Measurements from ENCODE around the gene MED9. TPM values are rescaled to one million over a fixed set of nuclear protein-coding genes. Genes with fewer than 3 reads are reported as not detected.

MED9 gene
- total and polyA plus RNA-seq, 9 of the 15 experiments (the other 6 are each of a cell fraction or from before 2014, with no cell fraction given) = 2.2 to 15.8 (median 12.7) TPM

DNA sequence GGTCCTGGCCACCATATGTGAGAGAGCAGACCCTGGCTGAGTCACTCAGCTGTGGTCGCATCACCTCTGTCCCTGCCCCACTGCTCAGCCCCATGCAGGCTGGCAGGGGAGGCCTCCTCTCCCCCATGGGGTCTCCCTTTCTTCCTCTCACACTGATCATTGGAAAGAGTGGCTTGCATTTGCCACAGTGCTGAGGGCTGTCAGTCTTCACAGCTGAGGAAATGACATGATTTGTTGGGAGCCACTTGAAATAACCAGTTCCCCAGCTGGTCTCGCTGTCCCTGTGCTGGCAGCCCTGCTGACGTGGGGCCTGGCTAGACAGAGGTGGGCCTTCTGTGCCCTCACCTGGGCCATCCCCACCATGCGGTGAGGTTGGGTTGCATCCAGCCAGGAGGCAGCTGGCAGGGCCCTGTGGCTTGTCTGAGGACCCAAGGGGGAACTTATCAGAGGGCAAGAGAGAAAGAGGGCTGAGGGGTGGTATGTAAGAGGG, 30.1 kb upstream of the MED9 start (continued):
- TF ChIP-seq, protein P1, sequence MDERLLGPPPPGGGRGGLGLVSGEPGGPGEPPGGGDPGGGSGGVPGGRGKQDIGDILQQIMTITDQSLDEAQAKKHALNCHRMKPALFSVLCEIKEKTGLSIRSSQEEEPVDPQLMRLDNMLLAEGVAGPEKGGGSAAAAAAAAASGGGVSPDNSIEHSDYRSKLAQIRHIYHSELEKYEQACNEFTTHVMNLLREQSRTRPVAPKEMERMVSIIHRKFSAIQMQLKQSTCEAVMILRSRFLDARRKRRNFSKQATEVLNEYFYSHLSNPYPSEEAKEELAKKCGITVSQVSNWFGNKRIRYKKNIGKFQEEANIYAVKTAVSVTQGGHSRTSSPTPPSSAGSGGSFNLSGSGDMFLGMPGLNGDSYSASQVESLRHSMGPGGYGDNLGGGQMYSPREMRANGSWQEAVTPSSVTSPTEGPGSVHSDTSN (CRISPR knock-in tag; IDR thresholded peaks at IDR 0.05; ENCODE audit: low read depth) = no peak
- TF ChIP-seq, protein P1 (tag; conservative IDR thresholded peaks at IDR 0.05; ENCODE audit: low read depth) = no peak
- TF ChIP-seq DDX20 (tag; IDR thresholded peaks at IDR 0.05; ENCODE audit: low read depth) (no peak), ZNF12 (CRISPR knock-in tag; IDR thresholded peaks at IDR 0.05) (no peak), HDAC2 (IDR thresholded peaks at IDR 0.05) (no peak), JUN (IDR thresholded peaks at IDR 0.05; ENCODE audit: borderline replicate concordance, low read depth, low read length) (no peak), JUN (CRISPR knock-in tag; IDR thresholded peaks at IDR 0.05; ENCODE audit: borderline replicate concordance) (no peak), FOXK2 (conservative IDR thresholded peaks at IDR 0.05 in 1 of 2, IDR thresholded peaks at IDR 0.05 in 1 of 2; ENCODE audit: low read depth in 2 of 2) (no peak), PYGO2 (tag; IDR thresholded peaks at IDR 0.05) (no peak)
- TF ChIP-seq, protein P2, sequence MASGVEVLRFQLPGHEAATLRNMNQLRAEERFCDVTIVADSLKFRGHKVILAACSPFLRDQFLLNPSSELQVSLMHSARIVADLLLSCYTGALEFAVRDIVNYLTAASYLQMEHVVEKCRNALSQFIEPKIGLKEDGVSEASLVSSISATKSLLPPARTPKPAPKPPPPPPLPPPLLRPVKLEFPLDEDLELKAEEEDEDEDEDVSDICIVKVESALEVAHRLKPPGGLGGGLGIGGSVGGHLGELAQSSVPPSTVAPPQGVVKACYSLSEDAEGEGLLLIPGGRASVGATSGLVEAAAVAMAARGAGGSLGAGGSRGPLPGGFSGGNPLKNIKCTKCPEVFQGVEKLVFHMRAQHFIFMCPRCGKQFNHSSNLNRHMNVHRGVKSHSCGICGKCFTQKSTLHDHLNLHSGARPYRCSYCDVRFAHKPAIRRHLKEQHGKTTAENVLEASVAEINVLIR (CRISPR knock-in tag; IDR thresholded peaks at IDR 0.05) = no peak
- TF ChIP-seq, protein P3, sequence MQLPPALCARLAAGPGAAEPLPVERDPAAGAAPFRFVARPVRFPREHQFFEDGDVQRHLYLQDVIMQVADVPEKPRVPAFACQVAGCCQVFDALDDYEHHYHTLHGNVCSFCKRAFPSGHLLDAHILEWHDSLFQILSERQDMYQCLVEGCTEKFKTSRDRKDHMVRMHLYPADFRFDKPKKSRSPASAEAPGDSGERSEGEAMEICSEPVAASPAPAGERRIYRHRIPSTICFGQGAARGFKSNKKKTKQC (CRISPR knock-in tag; IDR thresholded peaks at IDR 0.05) = no peak
- TF ChIP-seq, protein P4, sequence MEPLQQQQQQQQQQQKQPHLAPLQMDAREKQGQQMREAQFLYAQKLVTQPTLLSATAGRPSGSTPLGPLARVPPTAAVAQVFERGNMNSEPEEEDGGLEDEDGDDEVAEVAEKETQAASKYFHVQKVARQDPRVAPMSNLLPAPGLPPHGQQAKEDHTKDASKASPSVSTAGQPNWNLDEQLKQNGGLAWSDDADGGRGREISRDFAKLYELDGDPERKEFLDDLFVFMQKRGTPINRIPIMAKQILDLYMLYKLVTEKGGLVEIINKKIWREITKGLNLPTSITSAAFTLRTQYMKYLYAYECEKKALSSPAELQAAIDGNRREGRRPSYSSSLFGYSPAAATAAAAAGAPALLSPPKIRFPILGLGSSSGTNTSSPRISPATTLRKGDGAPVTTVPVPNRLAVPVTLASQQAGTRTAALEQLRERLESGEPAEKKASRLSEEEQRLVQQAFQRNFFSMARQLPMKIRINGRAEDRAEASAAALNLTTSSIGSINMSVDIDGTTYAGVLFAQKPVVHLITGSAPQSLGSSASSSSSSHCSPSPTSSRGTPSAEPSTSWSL (CRISPR knock-in tag; IDR thresholded peaks at IDR 0.05; ENCODE audit: borderline replicate concordance) = no peak
- TF ChIP-seq, protein P5, sequence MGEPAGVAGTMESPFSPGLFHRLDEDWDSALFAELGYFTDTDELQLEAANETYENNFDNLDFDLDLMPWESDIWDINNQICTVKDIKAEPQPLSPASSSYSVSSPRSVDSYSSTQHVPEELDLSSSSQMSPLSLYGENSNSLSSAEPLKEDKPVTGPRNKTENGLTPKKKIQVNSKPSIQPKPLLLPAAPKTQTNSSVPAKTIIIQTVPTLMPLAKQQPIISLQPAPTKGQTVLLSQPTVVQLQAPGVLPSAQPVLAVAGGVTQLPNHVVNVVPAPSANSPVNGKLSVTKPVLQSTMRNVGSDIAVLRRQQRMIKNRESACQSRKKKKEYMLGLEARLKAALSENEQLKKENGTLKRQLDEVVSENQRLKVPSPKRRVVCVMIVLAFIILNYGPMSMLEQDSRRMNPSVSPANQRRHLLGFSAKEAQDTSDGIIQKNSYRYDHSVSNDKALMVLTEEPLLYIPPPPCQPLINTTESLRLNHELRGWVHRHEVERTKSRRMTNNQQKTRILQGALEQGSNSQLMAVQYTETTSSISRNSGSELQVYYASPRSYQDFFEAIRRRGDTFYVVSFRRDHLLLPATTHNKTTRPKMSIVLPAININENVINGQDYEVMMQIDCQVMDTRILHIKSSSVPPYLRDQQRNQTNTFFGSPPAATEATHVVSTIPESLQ (CRISPR knock-in tag; IDR thresholded peaks at IDR 0.05) = no peak

Data from K562 (cell line).